ENCODE measurements around the gene ID3. TPM values are rescaled to one million over a fixed set of nuclear protein-coding genes. Genes with fewer than 3 reads are reported as not detected.
A peak's percentile ranks its signal among the peaks of the same experiment; 100 is the strongest.

The ID3 gene
- total and polyA plus RNA-seq, 2 of the 8 experiments (the other 6 are each of a cell fraction or from before 2014, with no cell fraction given) = 240 to 304 TPM

DNA sequence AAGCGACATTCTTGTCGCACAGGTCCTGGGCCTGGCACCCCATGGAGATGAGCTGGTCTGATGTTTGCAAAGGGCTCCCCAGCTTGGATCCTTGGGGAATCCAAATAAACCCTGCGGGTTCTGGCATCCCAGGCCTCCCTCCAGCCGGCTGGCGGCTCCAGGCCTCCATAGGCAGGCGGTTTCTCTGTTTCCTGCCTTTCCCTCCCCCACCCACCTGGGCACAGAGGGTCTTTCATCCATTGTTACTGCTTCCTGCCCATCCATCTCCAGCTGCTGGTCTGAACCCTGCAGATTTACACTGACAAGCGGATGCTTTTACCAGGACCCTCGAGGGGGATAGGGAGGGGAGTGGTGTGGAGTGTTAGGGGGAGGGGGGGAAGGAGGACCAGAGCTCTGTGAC is 39.1 kb upstream of the ID3 start (continued):
- 0 out of 2 replicates have a peak, but pooled peaks have one; percentile 22 for TF ChIP-seq POU5F1 (IDR thresholded peaks at IDR 0.05; ENCODE audit: low read depth, low read length)
- TF ChIP-seq SRF (IDR thresholded peaks at IDR 0.05; ENCODE audit: low read depth, low read length) = no peak
- no peak for TF ChIP-seq RNF2 (IDR thresholded peaks at IDR 0.05; ENCODE audit: borderline replicate concordance, low read depth, low read length, missing control alignments, poor library complexity, severe bottlenecking)

Data from H1 (cell line).